ENCODE measurements around the gene HIP1R. TPM values are rescaled to one million over a fixed set of nuclear protein-coding genes. Genes with fewer than 3 reads are reported as not detected.
A peak's percentile ranks its signal among the peaks of the same experiment; 100 is the strongest.

HIP1R gene
- total and polyA plus RNA-seq, 2 of the 4 experiments (the other 2 are of a cell fraction), result 13.8 to 18.5 TPM

- no TSS peak for BruUV-seq (replicated peaks)
- peak; percentile 85 for DNase-seq
- Histone ChIP-seq H3K4me1 (ENCODE audit: control insufficient read depth, insufficient read depth, low read length) (peaks cover 10% of the 10 kb centered on the region), H3K23ac (ENCODE audit: low read depth, low read length) (no peak overlapping the region), H4K8ac (ENCODE audit: low read depth in 2 of 2, low read length in 2 of 2) (no peak overlapping the region), H2AK5ac (ENCODE audit: low read depth, low read length) (no peak overlapping the region), H3K9me1 (ENCODE audit: insufficient read depth, low read length) (peaks cover 10% of the 10 kb centered on the region), H3K36me3 (ENCODE audit: control insufficient read depth, insufficient read depth, low read length) (peaks cover 9% of the 10 kb centered on the region; the same call in 1 of the 2 replicates), H3K9ac (ENCODE audit: low read depth, low read length) (no peak overlapping the region), H2BK5ac (ENCODE audit: low read depth, low read length, poor library complexity, severe bottlenecking) (no peak overlapping the region), H3K9me3 (ENCODE audit: control insufficient read depth, insufficient read depth, low read length) (no peaks in the 10 kb centered on the region), H3K4me2 (ENCODE audit: low read depth, low read length) (no peak overlapping the region), H2BK20ac (ENCODE audit: low read depth, low read length) (no peak overlapping the region), H2AFZ (replicated peaks; ENCODE audit: low read length, poor library complexity) (peak overlapping the region; percentile 57), H3K18ac (ENCODE audit: low read depth, low read length) (no peak overlapping the region), H3K4ac (ENCODE audit: low read depth, low read length) (no peak overlapping the region), H3K4me3 (ENCODE audit: insufficient read depth, low read depth, low read length) (no peak overlapping the region), H4K5ac (ENCODE audit: low read depth, low read length) (no peak overlapping the region), H3K14ac (replicated peaks; ENCODE audit: low read depth, low read length) (no peak overlapping the region), H3K27ac (ENCODE audit: insufficient read depth, low read length) (no peak overlapping the region), H2AK9ac (replicated peaks; ENCODE audit: low read depth, low read length, poor library complexity) (peak overlapping the region; percentile 84), H2BK15ac (ENCODE audit: low read depth, low read length) (no peak overlapping the region), H3K56ac (ENCODE audit: extremely low read depth, insufficient read depth, low read length) (no peak overlapping the region), H3K27me3 (ENCODE audit: control insufficient read depth, insufficient read depth, low read length) (no peaks in the 10 kb centered on the region), H4K20me1 (ENCODE audit: insufficient read depth, low read length) (peaks cover 20% of the 10 kb centered on the region), H3K79me1 (ENCODE audit: low read depth in 1 of 2, low read length in 2 of 2) (peaks cover 0 to 4% of the 10 kb centered on the region in 2 experiments; a peak in 1 of 4 replicates), H2BK120ac (ENCODE audit: low read depth, low read length) (no peak overlapping the region), H4K91ac (ENCODE audit: insufficient read depth, low read depth, low read length) (no peak overlapping the region)
- ChIA-PET POLR2A (ENCODE audit: unreplicated experiment) (interaction anchor here (0.5 to 0.6 kb wide), 2 partner anchors 15 to 293 kb away, joined by 3 to 5 read pairs; partner anchors contain the start of gene PITPNM2), CTCF (no interaction called here)
- dilution Hi-C loops (cut with HindIII; ENCODE audit: low sequenced_read_pairs, unreplicated experiment), result no loop called here
- 60% methylated on average over 22 of the region's 24 CpGs; no CpG with 5 or more reads in 1 of the 2 experiments for WGBS, 2 experiments (ENCODE audit: extremely low coverage in 2 of 2, insufficient read length in 1 of 2)
- peak; percentile 73 for ATAC-seq (ENCODE audit: low read depth)
- in situ Hi-C loops (cut with MboI; ENCODE audit: low sequenced_read_pairs), result loop anchor here (5.0 kb wide), 1 partner anchor 380 kb away; no protein-coding TSS in a partner anchor
- TF ChIP-seq CHD1 (IDR thresholded peaks at IDR 0.05; ENCODE audit: low read depth, low read length) (no peak), CEBPB (IDR thresholded peaks at IDR 0.05; ENCODE audit: low read depth, low read length) (peak; percentile 63), BHLHE40 (IDR thresholded peaks at IDR 0.05; ENCODE audit: low read depth, low read length) (peak; percentile 79)
- intact Hi-C loops (cut with micrococcal nuclease), result no loop called here
Observed at GRCh38 chr12:122856999-122857671, 21.9 kb downstream of the HIP1R start.

Measured in IMR-90 (cell line).